AG08396 (cell line): Measurements from ENCODE around the gene APOBEC3B.
A peak's percentile ranks its signal among the peaks of the same experiment; 100 is the strongest.
"Not testable (repeated sequence)": the region's sequence is repeated elsewhere in the genome, so short reads cannot be mapped to it uniquely, and the experiment has no call there.

Experiments used
- DNase-seq: peaks from one replicate; pipeline ENCODE4 v3.0.0; 2012; ENCODE audit warnings: low spot score, mixed read lengths

APOBEC3B gene

GRCh38 chr22:38981992-38982927 is at the start of gene APOBEC3B:
TSS of gene APOBEC3B (plus strand) at chr22:38982347. CDS start at chr22:38982454, 107 bp downstream.
- DNase-seq, result peak; percentile 92

- no peak for DNase-seq
Observed at GRCh38 chr22:38935023-38935422, 47.1 kb upstream of the APOBEC3B start.

GRCh38 chr22:38935616-38936015 is 46.5 kb upstream of the APOBEC3B start:
- no peak for DNase-seq

- DNase-seq, result no peak
Observed at GRCh38 chr22:38936562-38936961, 45.6 kb upstream of the APOBEC3B start.

GRCh38 chr22:38937036-38937435 is 45.1 kb upstream of the APOBEC3B start:
- DNase-seq, result no peak

- DNase-seq, result no peak
Observed at GRCh38 chr22:38937541-38937940, 44.6 kb upstream of the APOBEC3B start.

- no peak for DNase-seq
Observed at GRCh38 chr22:38938221-38938620, 43.9 kb upstream of the APOBEC3B start.

GRCh38 chr22:38938925-38939324 is 43.2 kb upstream of the APOBEC3B start:
- no peak for DNase-seq

GRCh38 chr22:38940811-38941384 is 41.2 kb upstream of the APOBEC3B start:
- no peak for DNase-seq

GRCh38 chr22:38941488-38941987 is 40.6 kb upstream of the APOBEC3B start:
- no peak for DNase-seq

- no peak for DNase-seq
Observed at GRCh38 chr22:38942702-38943101, 39.4 kb upstream of the APOBEC3B start.

- no peak for DNase-seq
Observed at GRCh38 chr22:38943201-38943600, 38.9 kb upstream of the APOBEC3B start.

GRCh38 chr22:38943882-38944281 is 38.3 kb upstream of the APOBEC3B start:
- DNase-seq, result no peak

- no peak for DNase-seq
Observed at GRCh38 chr22:38944653-38945052, 37.5 kb upstream of the APOBEC3B start.

GRCh38 chr22:38945706-38946338 is 36.3 kb upstream of the APOBEC3B start:
- DNase-seq, result not testable (repeated sequence)

GRCh38 chr22:38946771-38947170 is 35.4 kb upstream of the APOBEC3B start:
- no peak for DNase-seq

- DNase-seq, result no peak
Observed at GRCh38 chr22:38947321-38948140, 34.6 kb upstream of the APOBEC3B start.

- no peak for DNase-seq
Observed at GRCh38 chr22:38948181-38948940, 33.8 kb upstream of the APOBEC3B start.

- DNase-seq, result no peak
Observed at GRCh38 chr22:38949889-38950405, 32.2 kb upstream of the APOBEC3B start.

GRCh38 chr22:38950527-38951295 is 31.4 kb upstream of the APOBEC3B start:
- DNase-seq, result no peak
